Fibroblast of lung (primary cell): ENCODE measurements around the gene SEC24C.

Experiments
- CTCF ChIP-seq, 2 donors: IDR thresholded peaks in 1 of 2; conservative IDR thresholded peaks in 1 of 2; 1 replicate in 1 of 2; 2 replicates in 1 of 2; pipeline ENCODE4 v1.5.1; 2011 to 2012; ENCODE audit warnings: low read length in 2 of 2, control low read depth in 1 of 2, inconsistent platforms in 1 of 2, low read depth in 1 of 2, mild to moderate bottlenecking in 1 of 2
- EZH2 ChIP-seq: IDR thresholded peaks from 2 replicates; pipeline ENCODE4 v1.5.1; 2012; ENCODE audit warnings: low read length, control low read depth, mild to moderate bottlenecking; ENCODE audit errors: missing control alignments

- TF ChIP-seq EZH2 (no peak), CTCF (conservative IDR thresholded peaks at IDR 0.05 in 1 of 2, IDR thresholded peaks at IDR 0.05 in 1 of 2; ENCODE audit: low read depth in 1 of 2, low read length in 2 of 2) (no peak)
Observed at GRCh38 chr10:73756183-73756582, 12.0 kb downstream of the SEC24C start.
